Measurements from ENCODE around the gene ATP6V1A. TPM values are rescaled to one million over a fixed set of nuclear protein-coding genes. Genes with fewer than 3 reads are reported as not detected.

ATP6V1A gene
- total and polyA plus RNA-seq, 2 experiments from 2014 or later, result 47.9 to 51.1 TPM

GRCh38 chr3:113719294-113719693 lies 27.5 kb upstream of the ATP6V1A start:
- 98 to 100% methylated on average over 1 of the region's 1 CpG for WGBS, 2 experiments (ENCODE audit: low coverage in 1 of 2, low lambda C conversion rate in 2 of 2, missing lambda C conversion rate in 2 of 2)
- in situ Hi-C loops (cut with MboI), result no loop called here
- peaks cover 11% of the 10 kb centered on the region; the same call in 1 of the 2 replicates for H3F3A ChIP-seq (ENCODE audit: insufficient read depth)
- peaks cover 38% of the 10 kb centered on the region for H3K79me2 ChIP-seq (ENCODE audit: insufficient read depth)
- TF ChIP-seq EZH2phosphoT487 (IDR thresholded peaks at IDR 0.05; ENCODE audit: insufficient read depth, low read depth) (no peak), EZH2 (IDR thresholded peaks at IDR 0.05; ENCODE audit: insufficient read depth, poor library complexity, severe bottlenecking) (no peak)
- no peaks in the 10 kb centered on the region for H4K20me1 ChIP-seq (ENCODE audit: insufficient read depth)
- no peak overlapping the region for H3K9ac ChIP-seq
- no peak overlapping the region for H3K4me3 ChIP-seq
- no peaks in the 10 kb centered on the region for H3K9me3 ChIP-seq (ENCODE audit: low read depth)
- no peak for DNase-seq
- H3K4me2 ChIP-seq (ENCODE audit: unreplicated experiment), result no peak overlapping the region
- no peaks in the 10 kb centered on the region for H3K9me2 ChIP-seq (ENCODE audit: insufficient read depth)
- peaks cover 58% of the 10 kb centered on the region for H3K36me3 ChIP-seq (ENCODE audit: low read depth)
- no peak overlapping the region for H2AFZ ChIP-seq
- no peaks in the 10 kb centered on the region for H3K4me1 ChIP-seq (ENCODE audit: insufficient read depth)
- no peak overlapping the region for H3K27ac ChIP-seq
- H3K27me3 ChIP-seq (replicated peaks; ENCODE audit: insufficient read depth), result no peaks in the 10 kb centered on the region

GRCh38 chr3:113719758-113720157 lies 27.1 kb upstream of the ATP6V1A start:
- H3K9me2 ChIP-seq (ENCODE audit: insufficient read depth), result no peaks in the 10 kb centered on the region
- no peak overlapping the region for H3K9ac ChIP-seq
- in situ Hi-C loops (cut with MboI), result no loop called here
- H4K20me1 ChIP-seq (ENCODE audit: insufficient read depth), result no peaks in the 10 kb centered on the region
- no peak for TF ChIP-seq EZH2 (IDR thresholded peaks at IDR 0.05; ENCODE audit: insufficient read depth, poor library complexity, severe bottlenecking)
- no peak for TF ChIP-seq EZH2phosphoT487 (IDR thresholded peaks at IDR 0.05; ENCODE audit: insufficient read depth, low read depth)
- no peaks in the 10 kb centered on the region for H3K4me1 ChIP-seq (ENCODE audit: insufficient read depth)
- no peaks in the 10 kb centered on the region for H3K27me3 ChIP-seq (replicated peaks; ENCODE audit: insufficient read depth)
- H3F3A ChIP-seq (ENCODE audit: insufficient read depth), result peaks cover 8% of the 10 kb centered on the region; the same call in 1 of the 2 replicates
- H3K4me2 ChIP-seq (ENCODE audit: unreplicated experiment), result no peak overlapping the region
- no peak overlapping the region for H3K4me3 ChIP-seq
- peaks cover 58% of the 10 kb centered on the region for H3K36me3 ChIP-seq (ENCODE audit: low read depth)
- no peak overlapping the region for H2AFZ ChIP-seq
- 97% methylated on average over 2 of the region's 2 CpGs for WGBS, 2 experiments (ENCODE audit: low coverage in 1 of 2, low lambda C conversion rate in 2 of 2, missing lambda C conversion rate in 2 of 2)
- H3K9me3 ChIP-seq (ENCODE audit: low read depth), result no peaks in the 10 kb centered on the region
- peaks cover 42% of the 10 kb centered on the region for H3K79me2 ChIP-seq (ENCODE audit: insufficient read depth)
- no peak for DNase-seq
- H3K27ac ChIP-seq, result no peak overlapping the region

- Histone ChIP-seq H3K4me2 (ENCODE audit: unreplicated experiment) (no peak overlapping the region), H3K9ac (no peak overlapping the region), H3K79me2 (ENCODE audit: insufficient read depth) (peaks cover 61% of the 10 kb centered on the region), H4K20me1 (ENCODE audit: insufficient read depth) (no peaks in the 10 kb centered on the region), H3K36me3 (ENCODE audit: low read depth) (peaks cover 51% of the 10 kb centered on the region), H3F3A (ENCODE audit: insufficient read depth) (no peaks in the 10 kb centered on the region), H2AFZ (no peak overlapping the region), H3K4me1 (ENCODE audit: insufficient read depth) (no peaks in the 10 kb centered on the region), H3K4me3 (no peak overlapping the region), H3K27ac (no peak overlapping the region), H3K9me2 (ENCODE audit: insufficient read depth) (no peaks in the 10 kb centered on the region), H3K27me3 (replicated peaks; ENCODE audit: insufficient read depth) (no peaks in the 10 kb centered on the region), H3K9me3 (ENCODE audit: low read depth) (no peaks in the 10 kb centered on the region)
- no peak for DNase-seq
- TF ChIP-seq EZH2 (IDR thresholded peaks at IDR 0.05; ENCODE audit: insufficient read depth, poor library complexity, severe bottlenecking), result no peak
- no peak for TF ChIP-seq EZH2phosphoT487 (IDR thresholded peaks at IDR 0.05; ENCODE audit: insufficient read depth, low read depth)
- in situ Hi-C loops (cut with MboI), result no loop called here
- 99% methylated on average over 3 of the region's 3 CpGs for WGBS, 2 experiments (ENCODE audit: low coverage in 1 of 2, low lambda C conversion rate in 2 of 2, missing lambda C conversion rate in 2 of 2)
Measured at GRCh38 chr3:113721636-113722035, 25.2 kb upstream of the ATP6V1A start.

GRCh38 chr3:113728661-113729060 lies 18.2 kb upstream of the ATP6V1A start:
- H3K9me3 ChIP-seq (ENCODE audit: low read depth), result no peaks in the 10 kb centered on the region
- H3K9me2 ChIP-seq (ENCODE audit: insufficient read depth), result no peaks in the 10 kb centered on the region
- no peaks in the 10 kb centered on the region for H3K27me3 ChIP-seq (replicated peaks; ENCODE audit: insufficient read depth)
- peaks cover 100% of the 10 kb centered on the region for H3K79me2 ChIP-seq (ENCODE audit: insufficient read depth)
- in situ Hi-C loops (cut with MboI), result no loop called here
- no peak for TF ChIP-seq EZH2phosphoT487 (IDR thresholded peaks at IDR 0.05; ENCODE audit: insufficient read depth, low read depth)
- TF ChIP-seq EZH2 (IDR thresholded peaks at IDR 0.05; ENCODE audit: insufficient read depth, poor library complexity, severe bottlenecking), result no peak
- DNase-seq, result no peak
- no peak overlapping the region for H3K9ac ChIP-seq
- H4K20me1 ChIP-seq (ENCODE audit: insufficient read depth), result no peaks in the 10 kb centered on the region
- no peak overlapping the region for H3K4me2 ChIP-seq (ENCODE audit: unreplicated experiment)
- 0 out of 2 replicates have a peak, but pooled peaks cover 5% of the 10 kb centered on the region for H3F3A ChIP-seq (ENCODE audit: insufficient read depth)
- no peak overlapping the region for H3K4me3 ChIP-seq
- H3K27ac ChIP-seq, result no peak overlapping the region
- H3K36me3 ChIP-seq (ENCODE audit: low read depth), result peaks cover 7% of the 10 kb centered on the region; the same call in 1 of the 2 replicates
- no peaks in the 10 kb centered on the region for H3K4me1 ChIP-seq (ENCODE audit: insufficient read depth)
- no peak overlapping the region for H2AFZ ChIP-seq
- 95 to 100% methylated on average over 2 of the region's 2 CpGs for WGBS, 2 experiments (ENCODE audit: low coverage in 1 of 2, low lambda C conversion rate in 2 of 2, missing lambda C conversion rate in 2 of 2)

GRCh38 chr3:113730550-113730949 lies 16.3 kb upstream of the ATP6V1A start:
- peaks cover 11% of the 10 kb centered on the region; the same call in 1 of the 2 replicates for H3F3A ChIP-seq (ENCODE audit: insufficient read depth)
- no peak overlapping the region for H3K9ac ChIP-seq
- no peak overlapping the region for H3K27ac ChIP-seq
- H3K36me3 ChIP-seq (ENCODE audit: low read depth), result 0 out of 2 replicates have a peak, but pooled peaks cover 4% of the 10 kb centered on the region
- no peak overlapping the region for H3K4me3 ChIP-seq
- TF ChIP-seq EZH2phosphoT487 (IDR thresholded peaks at IDR 0.05; ENCODE audit: insufficient read depth, low read depth), result no peak
- TF ChIP-seq EZH2 (IDR thresholded peaks at IDR 0.05; ENCODE audit: insufficient read depth, poor library complexity, severe bottlenecking), result no peak
- H3K27me3 ChIP-seq (replicated peaks; ENCODE audit: insufficient read depth), result no peaks in the 10 kb centered on the region
- WGBS, 2 experiments (ENCODE audit: low coverage in 1 of 2, low lambda C conversion rate in 2 of 2, missing lambda C conversion rate in 2 of 2), result 98 to 100% methylated on average over 1 of the region's 1 CpG
- H3K9me2 ChIP-seq (ENCODE audit: insufficient read depth), result no peaks in the 10 kb centered on the region
- DNase-seq, result no peak
- H3K4me2 ChIP-seq (ENCODE audit: unreplicated experiment), result no peak overlapping the region
- H3K79me2 ChIP-seq (ENCODE audit: insufficient read depth), result peaks cover 100% of the 10 kb centered on the region
- no peaks in the 10 kb centered on the region; the same call in 1 of the 2 replicates for H3K4me1 ChIP-seq (ENCODE audit: insufficient read depth)
- no peaks in the 10 kb centered on the region for H3K9me3 ChIP-seq (ENCODE audit: low read depth)
- in situ Hi-C loops (cut with MboI), result no loop called here
- H2AFZ ChIP-seq, result no peak overlapping the region
- H4K20me1 ChIP-seq (ENCODE audit: insufficient read depth), result no peaks in the 10 kb centered on the region

All from GM23248 (cell line).